Measurements from ENCODE around the gene TBCD. TPM values are rescaled to one million over a fixed set of nuclear protein-coding genes. Genes with fewer than 3 reads are reported as not detected.
A peak's percentile ranks its signal among the peaks of the same experiment; 100 is the strongest.
"Not testable (repeated sequence)": the region's sequence is repeated elsewhere in the genome, so short reads cannot be mapped to it uniquely, and the experiment has no call there.

Gene TBCD
- polyA plus RNA-seq, 1 donor: 54.9 TPM

DNA sequence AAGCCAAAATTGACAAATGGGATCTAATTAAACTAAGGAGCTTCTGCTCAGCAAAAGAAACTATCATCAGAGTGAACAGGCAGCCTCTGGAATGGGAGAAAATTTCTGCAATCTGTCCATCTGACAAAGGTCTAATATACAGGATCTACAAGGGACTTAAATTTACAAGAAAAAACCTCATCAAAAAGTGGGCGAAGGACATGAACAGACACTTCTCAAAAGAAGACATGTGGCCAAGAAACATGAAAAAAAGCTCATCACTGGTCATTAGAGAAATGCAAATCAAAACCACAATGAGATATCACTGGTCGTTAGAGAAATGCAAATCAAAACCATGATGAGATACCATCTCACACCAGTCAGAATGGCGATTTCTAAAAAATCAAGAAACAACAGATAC lies 203.2 kb downstream of the TBCD start:
- DNase-seq (ENCODE audit: low read depth): not testable (repeated sequence)

DNA sequence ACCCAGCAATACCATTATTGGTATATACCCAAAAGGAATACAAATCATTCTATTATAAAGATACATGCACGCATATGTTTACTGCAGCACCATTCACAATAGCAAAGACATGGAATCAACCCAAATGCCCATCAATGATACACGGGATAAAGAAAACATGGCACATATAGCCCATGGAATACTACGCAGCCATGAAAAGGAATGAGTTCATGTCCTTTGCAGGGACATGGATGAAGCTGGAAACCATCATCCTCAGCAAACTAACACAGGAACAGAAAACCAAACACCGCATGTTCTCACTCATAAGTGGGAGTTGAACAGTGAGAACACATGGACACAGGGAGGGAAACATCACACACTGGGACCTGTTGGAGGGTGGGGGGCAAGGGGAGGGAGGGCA lies 203.8 kb downstream of the TBCD start:
- DNase-seq (ENCODE audit: low read depth): not testable (repeated sequence)

DNA sequence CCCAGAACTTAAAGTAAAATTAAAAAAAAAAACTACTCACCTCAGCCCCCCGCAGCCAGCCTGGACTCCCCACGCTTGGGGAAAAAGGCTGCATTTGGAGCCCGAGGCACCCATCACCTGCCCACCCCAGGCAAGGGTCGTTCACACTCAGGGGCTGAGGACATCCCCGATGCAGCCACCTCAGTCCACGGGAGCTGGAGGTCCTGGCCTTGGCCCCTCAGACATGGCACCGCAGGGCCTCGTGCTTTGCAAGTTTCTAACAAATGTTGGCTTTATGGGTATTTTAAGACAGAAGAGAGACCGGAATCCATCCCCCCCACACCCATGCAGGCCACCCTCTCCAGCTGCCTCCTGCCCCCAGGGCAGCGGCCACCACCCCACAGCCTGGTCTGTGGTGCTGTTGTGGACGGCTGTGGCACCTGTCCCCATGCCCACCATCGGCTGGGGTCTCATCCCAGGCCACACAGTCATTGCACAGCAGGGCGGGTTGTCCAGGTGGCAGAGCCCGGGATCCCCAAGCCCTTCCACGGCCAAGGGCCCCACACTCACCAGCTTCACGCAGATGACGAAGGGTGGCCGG lies 204.4 kb downstream of the TBCD start:
- no peak for DNase-seq (ENCODE audit: low read depth)

DNA sequence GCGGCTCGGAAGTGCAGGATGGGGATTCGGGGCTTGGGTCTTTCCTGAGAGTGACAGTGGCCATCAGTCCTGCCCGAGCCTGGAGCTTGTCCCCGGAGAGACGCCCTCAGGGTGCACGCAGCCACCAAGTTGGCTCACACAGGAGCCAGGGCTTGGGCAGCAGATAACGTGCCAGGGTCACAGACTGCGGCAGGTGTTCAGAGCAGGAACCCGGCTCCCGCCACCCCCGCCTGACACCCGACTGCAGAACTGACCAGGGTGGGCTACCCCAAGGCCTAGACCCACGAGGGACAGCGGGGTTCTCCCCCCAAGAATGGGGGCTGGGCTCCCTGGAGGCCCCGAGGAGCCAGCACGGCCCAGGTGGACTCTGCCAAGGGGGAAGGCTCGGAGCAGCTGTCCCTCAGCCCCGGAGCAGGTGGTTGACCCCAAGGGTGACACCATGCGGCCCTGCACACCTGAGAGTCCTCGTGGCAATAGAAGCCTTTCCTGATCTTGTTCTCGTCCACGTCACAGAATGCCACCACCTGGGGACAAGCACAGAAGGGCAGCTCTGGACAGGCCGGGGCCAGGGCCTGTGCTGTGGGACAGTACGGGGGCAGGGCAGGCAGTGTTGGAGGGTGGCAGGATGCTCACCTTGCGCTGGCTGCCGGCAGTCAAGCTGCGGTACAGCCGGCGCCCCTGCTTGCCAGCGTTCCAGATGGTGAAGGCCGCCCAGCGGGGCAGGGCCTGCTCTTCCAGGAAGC lies 205.0 kb downstream of the TBCD start:
- no peak for DNase-seq (ENCODE audit: low read depth)

DNA sequence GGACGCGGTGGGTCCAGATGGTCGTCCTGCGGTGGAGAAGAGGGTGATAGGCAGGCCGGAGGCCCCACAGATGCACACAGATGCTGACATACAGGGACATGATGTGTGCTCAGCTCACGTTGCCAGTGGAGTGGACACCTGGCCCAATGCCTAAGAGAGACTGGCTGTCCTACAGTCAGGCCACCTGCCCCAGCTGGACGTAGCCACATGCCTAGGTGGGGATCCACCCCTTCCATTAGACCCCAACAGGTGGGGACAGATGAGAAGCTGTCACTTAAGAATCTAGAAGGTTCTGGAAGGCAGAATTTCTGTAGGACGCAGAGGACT lies 205.6 kb downstream of the TBCD start:
- no peak for DNase-seq (ENCODE audit: low read depth)

GRCh38 chr17:82957961-82958561 lies 206.2 kb downstream of the TBCD start:
- no peak for DNase-seq (ENCODE audit: low read depth)

DNA sequence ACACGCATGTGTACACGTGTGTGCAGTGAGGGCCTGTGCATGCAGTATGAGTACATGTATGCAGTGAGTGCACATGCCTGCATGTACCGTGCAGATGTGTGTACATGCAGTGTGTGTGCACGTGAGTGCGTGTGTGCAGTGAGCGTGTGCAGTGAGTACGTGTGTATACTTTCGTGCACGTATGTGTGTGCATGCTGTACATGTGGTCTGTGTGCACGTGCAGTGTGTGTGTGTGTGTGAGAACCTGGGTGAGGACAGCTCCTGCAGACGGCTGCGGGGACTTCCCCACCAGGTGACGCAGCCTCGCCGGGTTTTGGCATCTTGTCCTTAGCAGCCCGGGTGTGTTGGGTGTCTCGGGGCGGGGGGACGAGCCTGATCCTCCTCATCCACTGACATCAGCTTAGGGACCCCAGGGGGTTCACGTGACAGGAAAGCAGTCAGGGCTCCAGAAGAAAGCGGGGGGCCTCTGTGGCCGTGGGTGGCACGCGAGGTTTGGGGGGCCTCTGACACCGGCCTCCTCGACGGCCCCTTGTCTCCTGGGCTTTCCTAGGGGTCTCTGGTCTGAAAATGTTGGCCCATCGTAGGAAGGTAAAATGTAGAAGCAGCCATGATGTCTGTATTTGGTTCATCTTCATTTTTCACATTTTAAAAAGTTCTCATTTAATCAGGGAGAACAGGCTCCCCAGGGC lies 207.5 kb downstream of the TBCD start:
- DNase-seq (ENCODE audit: low read depth): no peak

GRCh38 chr17:82959990-82960418 lies 208.1 kb downstream of the TBCD start:
- no peak for DNase-seq (ENCODE audit: low read depth)

- no peak for DNase-seq (ENCODE audit: low read depth)
These were observed 208.8 kb downstream of the TBCD start for GRCh38 chr17:82960419-82961271.

DNA sequence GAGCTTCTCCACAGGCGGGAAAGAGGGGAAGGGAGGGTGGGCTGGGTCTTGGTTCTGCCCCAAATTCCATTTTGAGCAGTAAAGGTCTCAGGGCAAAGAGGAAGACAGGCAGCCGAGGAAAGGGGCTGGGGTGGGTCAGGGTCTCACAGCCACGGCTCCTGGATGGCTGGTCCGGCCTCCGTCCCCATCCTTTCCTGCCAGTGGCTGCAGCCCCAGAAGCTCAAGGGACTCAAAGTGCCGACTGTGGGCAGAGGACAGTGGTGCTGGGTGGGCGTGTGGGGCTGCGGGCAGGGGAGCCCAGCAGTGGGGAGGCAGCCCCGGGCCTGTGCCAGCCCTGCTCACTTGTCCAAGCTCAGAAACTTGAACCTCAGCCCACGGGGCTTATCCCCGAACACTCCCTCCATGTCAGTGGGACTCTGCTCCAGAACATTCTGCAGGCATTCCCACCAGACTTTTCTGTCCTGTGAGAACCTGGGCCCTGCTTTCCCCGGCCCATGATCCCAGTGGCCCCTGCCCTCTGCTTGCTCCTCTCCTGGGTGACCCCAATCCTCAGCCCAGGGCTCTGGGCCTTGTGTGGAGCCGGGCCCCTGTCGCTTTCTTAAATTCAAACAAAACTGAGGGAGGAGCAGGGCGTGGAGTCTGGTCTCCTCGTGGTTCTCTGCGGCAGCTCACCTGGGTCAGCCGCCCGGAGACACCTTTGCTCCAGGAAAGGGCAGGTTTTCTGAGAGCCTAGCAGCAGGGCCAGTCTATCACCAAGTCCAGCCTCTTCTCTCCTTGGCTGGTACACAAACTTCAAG lies 209.7 kb downstream of the TBCD start:
- DNase-seq (ENCODE audit: low read depth): no peak

- DNase-seq (ENCODE audit: low read depth): no peak
These were observed 210.4 kb downstream of the TBCD start for GRCh38 chr17:82962163-82962720.

- DNase-seq (ENCODE audit: low read depth): peak; percentile 31
These were observed 211.5 kb downstream of the TBCD start for GRCh38 chr17:82963104-82963950.

DNA sequence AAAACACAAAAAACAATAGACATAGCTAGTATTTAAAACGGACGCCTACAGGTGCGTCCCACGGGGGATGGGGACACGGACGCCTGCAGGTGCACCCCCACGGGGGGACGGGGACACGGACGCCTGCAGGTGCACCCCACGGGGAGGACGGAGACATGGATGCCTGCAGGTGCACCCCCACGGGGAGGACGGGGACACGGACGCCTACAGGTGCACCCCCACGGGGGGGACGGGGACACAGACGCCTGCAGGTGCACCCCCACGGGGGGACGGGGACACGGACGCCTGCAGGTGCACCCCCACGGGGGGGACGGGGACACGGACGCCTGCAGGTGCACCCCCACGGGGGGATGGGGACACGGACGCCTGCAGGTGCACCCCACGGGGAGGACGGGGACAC lies 212.6 kb downstream of the TBCD start:
- not testable (repeated sequence) for DNase-seq (ENCODE audit: low read depth)

DNA sequence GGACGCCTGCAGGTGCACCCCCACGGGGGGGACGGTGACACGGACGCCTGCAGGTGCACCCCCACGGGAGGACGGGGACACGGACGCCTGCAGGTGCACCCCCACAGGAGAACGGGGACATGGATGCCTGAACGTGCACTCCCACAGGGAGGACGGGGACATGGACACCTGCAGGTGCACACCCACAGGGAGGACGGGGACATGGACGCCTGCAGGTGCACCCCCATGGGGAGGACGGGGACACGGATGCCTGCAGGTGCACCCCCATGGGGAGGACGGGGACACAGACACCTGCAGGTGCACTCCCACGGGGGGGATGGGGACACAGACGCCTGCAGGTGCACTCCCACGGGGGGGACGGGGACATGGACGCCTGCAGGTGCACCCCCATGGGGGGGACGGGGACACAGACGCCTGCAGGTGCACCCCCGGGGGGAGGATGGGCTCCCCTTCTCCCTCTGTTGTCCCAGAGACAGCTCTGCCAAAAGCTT lies 213.0 kb downstream of the TBCD start:
- DNase-seq (ENCODE audit: low read depth): no peak

- no peak for DNase-seq (ENCODE audit: low read depth)
These were observed 213.5 kb downstream of the TBCD start for GRCh38 chr17:82965371-82965770.

DNA sequence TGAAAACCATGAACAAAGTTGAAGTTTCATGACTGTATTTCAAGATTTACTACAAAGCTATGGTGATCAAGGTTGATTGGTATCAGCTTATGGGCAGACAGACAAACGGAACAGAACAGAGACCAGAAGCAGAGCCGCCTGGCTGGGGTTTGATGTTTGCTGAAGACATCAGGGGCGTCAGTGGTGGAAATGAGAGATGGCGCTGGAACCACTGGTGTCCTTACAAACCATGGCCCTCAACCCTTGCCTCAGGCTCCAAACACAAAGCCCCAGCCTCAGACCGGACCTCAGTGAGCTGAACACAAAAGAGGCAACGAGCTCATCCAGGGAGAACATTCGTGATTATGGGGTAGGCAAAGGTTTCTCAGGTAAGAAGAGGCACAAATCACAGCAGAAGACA lies 214.6 kb downstream of the TBCD start:
- no peak for DNase-seq (ENCODE audit: low read depth)

DNA sequence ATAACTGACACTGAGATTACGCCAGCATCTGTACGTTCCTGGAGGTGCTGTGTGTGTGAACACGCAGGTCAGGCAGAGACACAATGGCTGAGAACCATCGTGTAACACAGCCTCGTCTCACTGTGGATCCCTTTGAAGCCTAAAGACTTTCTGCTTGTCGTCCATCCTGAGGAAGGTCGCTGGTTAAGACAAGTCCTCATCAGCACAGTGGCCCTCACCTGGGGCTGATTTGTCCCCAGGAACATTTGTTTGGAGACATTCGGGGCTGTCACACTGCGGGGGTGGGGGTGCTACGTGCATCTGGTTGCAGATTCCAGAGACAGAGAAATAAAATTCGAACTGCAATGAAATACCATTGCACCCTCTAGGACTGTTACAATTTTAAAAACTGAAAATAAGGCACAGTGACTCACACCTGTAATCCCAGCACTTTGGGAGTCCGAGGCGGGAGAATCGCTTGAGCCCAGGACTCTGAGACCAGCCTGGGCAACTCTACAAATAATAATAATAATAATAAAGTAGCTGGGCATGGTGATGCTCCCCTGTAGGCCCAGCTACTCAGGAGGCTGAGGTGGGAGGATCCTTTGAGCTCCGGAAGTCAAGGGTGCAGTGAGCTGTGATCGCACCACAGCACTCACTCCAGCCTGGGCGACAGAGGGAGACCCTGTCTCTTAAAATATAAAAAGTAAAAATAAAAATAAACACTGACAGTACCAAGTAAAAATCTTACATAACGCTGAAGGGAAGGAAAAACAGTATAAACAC lies 215.6 kb downstream of the TBCD start:
- DNase-seq (ENCODE audit: low read depth): no peak

DNA sequence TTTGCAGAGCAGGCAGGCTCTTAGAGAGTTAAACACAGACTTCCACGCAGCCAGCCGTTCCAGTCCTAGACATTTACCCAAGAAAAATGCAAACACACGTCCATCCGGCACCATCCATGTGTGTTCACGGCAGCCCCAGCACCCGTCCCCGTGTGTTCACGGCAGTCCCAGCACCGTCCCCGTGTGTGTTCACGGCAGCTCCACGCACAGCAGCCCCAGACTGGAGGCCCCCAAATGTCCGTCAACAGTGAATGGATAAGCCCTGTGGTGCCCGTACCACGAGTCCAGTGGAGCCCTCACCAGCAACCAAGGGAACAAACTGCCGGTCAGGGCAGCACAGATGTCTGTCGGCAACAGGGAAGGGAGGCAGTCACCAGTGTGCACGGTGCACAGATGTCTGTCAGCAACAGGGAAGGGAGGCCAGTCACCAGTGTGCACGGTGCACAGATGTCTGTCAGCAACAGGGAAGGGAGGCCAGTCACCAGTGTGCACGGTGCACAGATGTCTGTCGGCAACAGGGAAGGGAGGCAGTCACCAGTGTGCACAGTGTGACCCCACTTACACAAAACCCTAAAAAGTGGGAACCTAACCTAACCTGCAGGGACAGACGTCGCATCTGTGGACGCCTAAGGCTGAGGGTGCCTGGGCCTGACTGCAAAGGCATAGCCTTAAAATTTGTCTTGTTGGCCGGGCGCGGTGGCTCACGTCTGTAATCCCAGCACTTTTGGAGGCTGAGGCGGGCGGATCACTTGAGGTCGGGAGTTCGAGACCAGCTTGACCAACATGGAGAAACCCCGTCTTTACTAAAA lies 216.4 kb downstream of the TBCD start:
- DNase-seq (ENCODE audit: low read depth): not testable (repeated sequence)

Data from forelimb muscle (tissue), 1 donor.